ENCODE results near the gene ANTXR2. TPM values are rescaled to one million over a fixed set of nuclear protein-coding genes. Genes with fewer than 3 reads are reported as not detected.

ANTXR2 gene
- total and polyA plus RNA-seq, 11 donors: 7.0 to 76.7 (median 46.6) TPM

DNA sequence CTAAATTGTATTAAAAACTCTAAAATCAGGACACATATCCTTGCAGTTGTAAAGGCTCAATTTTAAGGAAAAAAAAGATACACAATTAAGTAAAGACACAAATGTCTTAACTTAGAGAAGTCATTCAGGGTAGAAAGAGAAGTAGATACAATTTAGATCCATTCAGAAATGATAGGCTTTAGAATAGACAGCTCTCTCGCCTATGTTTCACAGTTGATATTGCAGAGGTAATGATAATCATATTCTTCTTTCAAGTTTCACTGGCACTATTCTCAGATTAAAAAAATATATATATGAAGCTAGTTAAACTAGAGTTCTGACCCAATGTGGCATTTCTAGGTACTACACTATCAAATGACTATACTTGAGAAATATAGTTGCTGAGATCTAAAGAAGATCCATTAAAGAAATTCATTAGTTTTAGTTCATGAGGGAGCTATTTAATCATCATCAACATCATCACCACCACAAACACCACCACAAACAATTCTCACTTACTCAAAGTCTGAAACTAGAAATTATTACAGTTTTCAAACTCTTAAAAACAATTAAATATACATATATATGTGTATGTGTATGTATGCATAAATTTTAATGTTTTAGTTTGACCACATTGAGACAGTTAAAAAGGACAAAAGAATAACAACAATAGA, 93.1 kb downstream of the ANTXR2 start:
- H3K9me3 ChIP-seq: no peaks in the 10 kb centered on the region
- intact Hi-C loops (cut with DNase I): no loop called here
- no peaks in the 10 kb centered on the region for H3K27me3 ChIP-seq
- TF ChIP-seq CTCF (IDR thresholded peaks at IDR 0.05) (no peak), POLR2A (IDR thresholded peaks at IDR 0.05) (no peak)
- no peak overlapping the region for H3K4me3 ChIP-seq
- ATAC-seq (no peak), DNase-seq (no peak)
- WGBS, 4 donors: 94 to 100% (median 98%) methylated on average over 1 of the region's 1 CpG
- peaks cover 0 to 60% (median 42%) of the 10 kb centered on the region in 9 donors for H3K36me3 ChIP-seq
- no peaks in the 10 kb centered on the region for H3K4me1 ChIP-seq
- H3K27ac ChIP-seq: no peak overlapping the region

DNA sequence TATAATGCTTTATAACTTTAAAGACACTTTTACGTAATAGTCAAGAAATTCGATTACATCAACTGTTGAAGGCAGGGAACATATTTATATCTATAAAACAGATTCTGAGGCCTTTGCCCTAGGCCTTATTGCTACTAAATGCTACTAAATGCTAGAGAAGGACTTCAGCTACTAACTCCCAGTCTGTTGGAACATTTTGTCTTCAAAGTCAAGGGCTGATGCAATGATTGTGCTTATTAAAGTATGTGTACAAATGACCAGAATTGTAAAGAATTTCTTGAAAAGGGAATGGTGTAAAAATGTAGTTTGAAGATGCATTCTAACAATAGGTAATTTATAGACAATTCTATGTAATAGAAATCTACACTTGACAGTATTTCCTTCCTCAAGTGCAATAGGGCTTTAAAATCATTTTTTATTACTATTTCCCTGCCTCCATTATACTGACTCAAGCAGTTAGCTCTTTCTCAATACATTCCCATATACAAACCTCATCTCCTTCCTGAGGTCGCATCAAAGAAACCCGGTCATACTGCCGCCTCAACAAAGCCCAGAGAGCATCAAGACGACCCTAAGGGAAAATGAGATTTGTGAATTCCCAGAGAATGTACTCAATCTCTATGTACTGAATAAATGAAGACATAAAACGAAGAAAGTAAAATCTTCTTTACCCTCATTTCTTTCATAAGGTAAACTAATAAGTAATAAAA, 95.7 kb downstream of the ANTXR2 start:
- no peaks in the 10 kb centered on the region for H3K9me3 ChIP-seq
- ATAC-seq: no peak
- peaks cover 0 to 58% (median 42%) of the 10 kb centered on the region in 9 donors for H3K36me3 ChIP-seq
- no peak for TF ChIP-seq POLR2A (IDR thresholded peaks at IDR 0.05)
- no peak for TF ChIP-seq CTCF (IDR thresholded peaks at IDR 0.05)
- no peak overlapping the region for H3K4me3 ChIP-seq
- WGBS, 4 donors: 96 to 98% (median 97%) methylated on average over 7 of the region's 7 CpGs
- H3K27me3 ChIP-seq: no peaks in the 10 kb centered on the region
- intact Hi-C loops (cut with DNase I): no loop called here
- no peaks in the 10 kb centered on the region for H3K4me1 ChIP-seq
- no peak overlapping the region for H3K27ac ChIP-seq
- no peak for DNase-seq

- H3K4me3 ChIP-seq: no peak overlapping the region
- intact Hi-C loops (cut with DNase I): no loop called here
- H3K9me3 ChIP-seq: peaks cover 0 to 8% (median 0%) of the 10 kb centered on the region in 12 donors
- DNase-seq (peak in 1 of 5 donors; percentile 35), ATAC-seq (no peak)
- no peak overlapping the region for H3K27ac ChIP-seq
- peaks cover 0 to 24% (median 16%) of the 10 kb centered on the region in 9 donors for H3K36me3 ChIP-seq
- no peaks in the 10 kb centered on the region for H3K4me1 ChIP-seq
- TF ChIP-seq POLR2A (IDR thresholded peaks at IDR 0.05): no peak
- TF ChIP-seq CTCF (IDR thresholded peaks at IDR 0.05): no peak
- 68 to 84% (median 80%) methylated on average over 35 to 60 of the region's 60 CpGs for WGBS, 4 donors
- no peaks in the 10 kb centered on the region for H3K27me3 ChIP-seq
Measured at GRCh38 chr4:79964400-79965211, 108.4 kb downstream of the ANTXR2 start.

DNA sequence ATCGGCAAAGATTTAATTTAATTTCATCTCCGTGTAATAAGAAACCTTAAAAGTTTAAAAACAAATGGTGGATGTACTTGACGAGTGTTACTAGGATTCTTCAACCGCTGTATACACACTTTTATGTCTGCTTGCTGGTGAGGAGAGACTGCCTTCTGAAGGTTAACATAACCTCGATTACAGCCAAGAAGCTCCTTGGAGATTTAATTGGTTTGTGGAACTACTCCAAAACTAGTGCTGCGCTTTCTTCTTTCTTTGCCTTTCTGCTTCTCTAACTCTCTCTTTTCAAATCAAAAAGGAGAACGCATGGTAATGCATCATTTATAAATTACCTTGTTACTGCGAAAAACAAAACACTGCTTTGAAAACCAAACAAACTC, 109.0 kb downstream of the ANTXR2 start:
- intact Hi-C loops (cut with DNase I): no loop called here
- Histone ChIP-seq H3K4me1 (no peaks in the 10 kb centered on the region), H3K36me3 (peaks cover 0 to 24% (median 16%) of the 10 kb centered on the region in 9 donors), H3K27me3 (no peaks in the 10 kb centered on the region), H3K27ac (no peak overlapping the region), H3K4me3 (no peak overlapping the region), H3K9me3 (peaks cover 0 to 8% (median 0%) of the 10 kb centered on the region in 12 donors)
- 88 to 90% (median 90%) methylated on average over 8 of the region's 8 CpGs for WGBS, 4 donors
- TF ChIP-seq CTCF (IDR thresholded peaks at IDR 0.05): no peak
- no peak for TF ChIP-seq POLR2A (IDR thresholded peaks at IDR 0.05)
- ATAC-seq (no peak), DNase-seq (no peak)

Measured in heart left ventricle (tissue), 16 donors.